DMS79 (cell line): ENCODE results near the gene CDH23.
A peak's percentile ranks its signal among the peaks of the same experiment; 100 is the strongest.

Source experiments
- DNase-seq: peaks from one replicate; lab custom pipeline; 2025; lab: John Stamatoyannopoulos, UW

The CDH23 gene

GRCh38 chr10:71802715-71803488 is 406.2 kb downstream of the CDH23 start:
- no peak for DNase-seq

GRCh38 chr10:71804077-71804476 is 407.4 kb downstream of the CDH23 start:
- no peak for DNase-seq

- DNase-seq, result no peak
Observed at GRCh38 chr10:71805776-71806703, 409.3 kb downstream of the CDH23 start.

GRCh38 chr10:71806704-71807556 is 410.2 kb downstream of the CDH23 start:
- no peak for DNase-seq

GRCh38 chr10:71807557-71808510 is 411.1 kb downstream of the CDH23 start:
- no peak for DNase-seq

- DNase-seq, result no peak
Observed at GRCh38 chr10:71809628-71810027, 412.9 kb downstream of the CDH23 start.

GRCh38 chr10:71810048-71810750 is 413.5 kb downstream of the CDH23 start:
- no peak for DNase-seq

GRCh38 chr10:71811351-71811750 is 414.6 kb downstream of the CDH23 start:
- no peak for DNase-seq

GRCh38 chr10:71812016-71812912 is 415.5 kb downstream of the CDH23 start:
- DNase-seq, result peak; percentile 3

GRCh38 chr10:71812913-71813590 is 416.3 kb downstream of the CDH23 start:
- no peak for DNase-seq

- DNase-seq, result no peak
Observed at GRCh38 chr10:71814922-71815411, 418.2 kb downstream of the CDH23 start.

GRCh38 chr10:71815515-71816130 is 418.9 kb downstream of the CDH23 start:
- no peak for DNase-seq

- DNase-seq, result no peak
Observed at GRCh38 chr10:71816421-71816851, 419.7 kb downstream of the CDH23 start.

- DNase-seq, result no peak
Observed at GRCh38 chr10:71816936-71817618, 420.4 kb downstream of the CDH23 start.

GRCh38 chr10:71817831-71818655 is 421.3 kb downstream of the CDH23 start:
- no peak for DNase-seq

- DNase-seq, result no peak
Observed at GRCh38 chr10:71818674-71819260, 422.0 kb downstream of the CDH23 start.
